ENCODE data around the gene MON2.

GRCh38 chr12:62649412-62650138 lies 182.9 kb downstream of the MON2 start:
- TF ChIP-seq CTCF (IDR thresholded peaks at IDR 0.05), result no peak
- no peak for TF ChIP-seq SIN3A (IDR thresholded peaks at IDR 0.05; ENCODE audit: borderline replicate concordance, insufficient read depth, low read depth, low read length)
- no peak for TF ChIP-seq REST (IDR thresholded peaks at IDR 0.05; ENCODE audit: insufficient read depth in 1 of 2, low read depth in 2 of 2, low read length in 1 of 2)
- TF ChIP-seq POLR2AphosphoS5 (IDR thresholded peaks at IDR 0.05; ENCODE audit: low read depth, low read length), result no peak
- no peak for TF ChIP-seq TCF7L2 (IDR thresholded peaks at IDR 0.05; ENCODE audit: low read depth, low read length)
